NCI-H446 treated with DMSO at 0.1 percent for 48 hours (cell line): ENCODE data around the gene SLFNL1.

Experiments
- DNase-seq: peaks from one replicate; lab custom pipeline; 2025; lab: John Stamatoyannopoulos, UW

SLFNL1 gene

GRCh38 chr1:41020109-41020576 is 1.4 kb downstream of the SLFNL1 start:
- DNase-seq = no peak

GRCh38 chr1:41019353-41019745 is 2.2 kb downstream of the SLFNL1 start:
- no peak for DNase-seq

- DNase-seq = no peak
Observed at GRCh38 chr1:41018018-41018410, 3.5 kb downstream of the SLFNL1 start.

GRCh38 chr1:41017141-41018017 is 4.1 kb downstream of the SLFNL1 start:
- DNase-seq = no peak

GRCh38 chr1:41015897-41016470 is 5.5 kb downstream of the SLFNL1 start:
- no peak for DNase-seq

GRCh38 chr1:41015281-41015896 is 6.1 kb downstream of the SLFNL1 start:
- no peak for DNase-seq

- no peak for DNase-seq
Observed at GRCh38 chr1:41014871-41015270, 6.7 kb downstream of the SLFNL1 start.

GRCh38 chr1:41013796-41014195 is 7.7 kb downstream of the SLFNL1 start:
- DNase-seq = no peak

- no peak for DNase-seq
Observed at GRCh38 chr1:41013024-41013423, 8.5 kb downstream of the SLFNL1 start.

- DNase-seq = no peak
Observed at GRCh38 chr1:41010345-41010744, 11.2 kb downstream of the SLFNL1 start.

- no peak for DNase-seq
Observed at GRCh38 chr1:41009466-41009865, 12.1 kb downstream of the SLFNL1 start.

GRCh38 chr1:41006942-41007865 is 14.3 kb downstream of the SLFNL1 start:
- no peak for DNase-seq

GRCh38 chr1:41005876-41006275 is 15.6 kb downstream of the SLFNL1 start:
- no peak for DNase-seq

- DNase-seq = peak; percentile 57
Observed at GRCh38 chr1:41003640-41004220, 17.8 kb downstream of the SLFNL1 start.

GRCh38 chr1:41003127-41003639 is 18.3 kb downstream of the SLFNL1 start:
- DNase-seq = no peak

- DNase-seq = no peak
Observed at GRCh38 chr1:40998668-40999067, 22.9 kb downstream of the SLFNL1 start.

- no peak for DNase-seq
Observed at GRCh38 chr1:40997096-40997495, 24.4 kb downstream of the SLFNL1 start.

- DNase-seq = no peak
Observed at GRCh38 chr1:40989066-40989465, 32.5 kb downstream of the SLFNL1 start.

- no peak for DNase-seq
Observed at GRCh38 chr1:40988280-40988679, 33.2 kb downstream of the SLFNL1 start.

- no peak for DNase-seq
Observed at GRCh38 chr1:40987439-40988276, 33.9 kb downstream of the SLFNL1 start.
